ENCODE results near the gene HNF1B. TPM values are rescaled to one million over a fixed set of nuclear protein-coding genes. Genes with fewer than 3 reads are reported as not detected.

Gene HNF1B
- total RNA-seq, 1 donor from 2014 or later = not detected

- no peak for DNase-seq (ENCODE audit: low spot score)
Measured at GRCh38 chr17:37761961-37762360, 17.1 kb upstream of the HNF1B start.

- DNase-seq (ENCODE audit: low spot score) = no peak
Measured at GRCh38 chr17:37761059-37761458, 16.2 kb upstream of the HNF1B start.

DNA sequence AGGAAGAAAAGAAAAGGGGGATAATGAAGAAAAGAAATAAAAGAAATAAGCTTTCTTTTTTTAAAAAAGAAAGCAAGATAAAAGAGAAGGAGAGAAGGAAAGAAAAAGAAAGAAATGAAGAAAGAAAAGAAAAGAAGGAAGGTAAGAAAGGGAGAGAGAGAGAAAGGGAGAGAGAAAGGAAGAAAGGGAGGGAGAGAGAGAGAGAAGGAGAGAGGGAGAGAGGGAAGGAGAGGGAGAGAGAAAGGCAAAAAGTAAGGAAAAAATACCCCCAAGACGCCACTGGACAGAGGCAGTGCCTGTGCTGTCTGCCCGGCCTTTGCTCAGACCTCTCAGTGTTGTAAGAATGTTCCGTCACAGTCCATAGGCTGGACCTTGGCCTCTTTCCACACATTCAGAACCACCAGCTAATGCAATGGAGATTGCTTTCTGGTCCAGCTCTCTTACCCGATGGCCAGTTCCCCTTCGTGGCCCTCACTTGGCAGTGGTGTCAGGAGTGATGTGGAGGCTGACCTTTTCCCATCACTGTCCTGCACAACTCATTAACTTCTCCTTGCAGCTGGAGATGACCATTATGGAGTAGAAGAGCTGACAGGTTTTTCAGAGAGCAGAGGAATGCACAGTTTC lies 14.3 kb upstream of the HNF1B start:
- DNase-seq (ENCODE audit: low spot score) = no peak

DNA sequence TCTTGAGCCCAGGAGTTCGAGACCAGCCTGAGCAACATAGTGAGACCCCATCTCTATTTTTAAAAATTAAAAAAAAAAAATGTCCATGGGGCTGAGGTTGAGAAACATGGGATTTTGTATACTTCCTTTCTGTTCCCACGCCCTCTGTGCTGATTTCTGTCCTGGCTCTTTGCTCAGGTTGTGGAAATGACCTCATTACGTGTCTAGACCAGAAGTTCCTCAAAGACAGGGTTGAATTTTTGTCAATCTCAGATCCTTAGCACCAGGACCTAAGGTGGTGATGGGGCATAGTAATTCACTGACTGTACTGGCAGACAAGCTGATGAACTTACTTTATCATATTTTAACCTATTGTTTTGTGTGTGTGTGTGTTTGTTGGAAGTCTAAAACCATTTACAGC lies 11.2 kb upstream of the HNF1B start:
- no peak for DNase-seq (ENCODE audit: low spot score)

- DNase-seq (ENCODE audit: low spot score) = no peak
Measured at GRCh38 chr17:37755455-37755854, 10.6 kb upstream of the HNF1B start.

GRCh38 chr17:37754363-37754762 lies 9.5 kb upstream of the HNF1B start:
- no peak for DNase-seq (ENCODE audit: low spot score)

DNA sequence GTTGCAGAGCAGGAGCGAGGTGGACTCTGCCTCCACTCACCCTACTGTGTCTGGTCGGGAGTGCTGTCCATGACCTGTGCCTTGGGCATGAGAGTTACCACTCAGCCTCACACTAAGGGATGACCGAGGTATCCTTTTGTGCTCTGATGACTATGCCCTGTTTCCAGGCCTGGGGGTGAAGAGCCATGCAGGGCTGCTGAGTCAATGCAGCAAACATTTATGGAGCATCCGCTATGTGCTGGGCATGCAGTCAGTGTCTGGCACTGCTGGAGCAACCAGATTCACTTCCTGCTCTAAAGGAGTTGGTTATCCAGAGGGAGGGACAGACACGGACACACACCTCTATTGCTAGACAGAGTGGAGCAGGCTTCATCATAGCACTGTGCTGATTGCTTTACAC lies 7.6 kb upstream of the HNF1B start:
- DNase-seq (ENCODE audit: low spot score) = peak; percentile 47

DNA sequence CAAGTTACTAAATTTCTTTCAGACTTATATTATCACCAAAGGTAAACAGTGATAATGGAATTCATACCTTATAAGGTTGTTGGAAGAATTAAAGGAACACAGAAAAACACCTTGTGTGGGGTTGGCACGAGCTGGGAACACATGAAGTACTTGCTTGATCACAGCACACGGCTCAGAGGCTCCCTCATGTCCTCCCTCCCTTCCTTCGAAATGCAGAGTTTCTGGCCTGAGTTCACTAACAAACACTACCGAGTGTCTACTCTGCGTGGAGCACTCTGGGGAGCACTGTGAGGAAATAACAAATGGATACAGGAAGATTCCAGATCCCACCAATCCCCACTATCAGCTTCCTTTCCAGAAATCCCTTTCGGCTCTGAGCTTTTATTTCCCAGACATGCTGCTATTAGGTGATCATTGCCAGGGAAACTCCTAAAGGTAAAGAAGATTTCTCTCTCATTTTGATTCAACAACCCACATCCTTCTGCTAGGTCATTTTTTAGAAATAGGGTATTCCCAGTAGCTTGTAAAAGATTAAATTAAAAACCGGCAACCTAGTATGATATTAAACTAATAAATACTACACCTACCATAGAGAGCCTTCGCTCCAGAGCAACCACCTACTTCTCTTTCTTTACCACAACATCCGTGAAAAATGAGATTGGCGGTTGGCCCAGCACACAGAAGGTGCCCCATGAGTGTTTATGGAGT lies 6.1 kb upstream of the HNF1B start:
- peak; percentile 16 for DNase-seq (ENCODE audit: low spot score)

- DNase-seq (ENCODE audit: low spot score) = no peak
Measured at GRCh38 chr17:37750292-37750691, 5.4 kb upstream of the HNF1B start.

- peak; percentile 0 for DNase-seq (ENCODE audit: low spot score)
Measured at GRCh38 chr17:37747222-37747621, 2.4 kb upstream of the HNF1B start.

GRCh38 chr17:37746617-37747016 lies 1.8 kb upstream of the HNF1B start:
- peak; percentile 16 for DNase-seq (ENCODE audit: low spot score)

DNA sequence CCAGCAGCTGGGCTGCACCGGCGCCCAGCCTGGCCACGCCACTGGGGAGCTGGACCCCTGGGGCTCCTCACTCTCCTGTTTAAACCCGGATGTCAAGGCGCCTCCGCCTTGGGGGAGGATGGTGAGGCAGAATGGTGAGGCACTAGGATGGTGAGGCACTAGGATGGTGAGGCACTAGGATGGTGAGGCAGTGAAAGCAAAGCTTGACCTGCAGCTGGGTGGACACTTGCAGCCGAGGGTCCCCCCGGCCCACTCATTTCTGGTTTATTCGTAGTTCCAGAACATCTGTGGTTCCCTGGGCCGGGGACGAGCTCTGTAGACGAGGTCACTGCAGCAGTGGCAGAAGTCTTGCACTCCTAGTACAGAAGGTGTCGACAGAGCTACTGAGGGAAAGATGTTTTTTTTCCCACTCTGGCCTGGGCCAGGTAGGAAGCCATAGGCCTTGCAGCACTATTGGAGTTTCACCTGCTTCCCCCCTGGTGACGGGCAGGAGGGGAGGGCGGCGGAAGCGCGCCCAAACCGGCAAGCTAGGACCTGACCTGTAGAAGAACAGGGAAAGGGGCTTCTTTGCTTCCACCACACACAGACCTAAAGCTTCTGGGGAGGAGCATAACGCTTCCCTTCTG lies 1.1 kb upstream of the HNF1B start:
- peak; percentile 77 for DNase-seq (ENCODE audit: low spot score)

DNA sequence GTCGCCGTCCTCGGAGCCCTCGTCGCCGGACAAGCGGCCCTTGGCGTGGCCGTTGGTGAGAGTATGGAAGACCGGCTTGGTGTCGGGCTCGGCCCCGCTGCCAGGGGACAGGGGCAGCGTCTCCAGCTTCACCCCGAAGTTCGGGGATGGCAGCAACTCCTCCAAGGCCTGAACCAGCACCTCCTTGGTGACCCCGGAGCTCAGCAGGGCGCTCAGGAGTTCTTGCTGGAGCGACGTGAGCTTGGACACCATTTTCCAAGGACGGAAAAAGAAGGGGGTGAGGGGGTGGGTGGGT lies 279 bp downstream of the HNF1B start:
- no peak for DNase-seq (ENCODE audit: low spot score)

- peak; percentile 87 for DNase-seq (ENCODE audit: low spot score)
Measured at GRCh38 chr17:37743875-37744632, 805 bp downstream of the HNF1B start.

GRCh38 chr17:37743612-37743874 lies 1.3 kb downstream of the HNF1B start:
- no peak for DNase-seq (ENCODE audit: low spot score)

DNA sequence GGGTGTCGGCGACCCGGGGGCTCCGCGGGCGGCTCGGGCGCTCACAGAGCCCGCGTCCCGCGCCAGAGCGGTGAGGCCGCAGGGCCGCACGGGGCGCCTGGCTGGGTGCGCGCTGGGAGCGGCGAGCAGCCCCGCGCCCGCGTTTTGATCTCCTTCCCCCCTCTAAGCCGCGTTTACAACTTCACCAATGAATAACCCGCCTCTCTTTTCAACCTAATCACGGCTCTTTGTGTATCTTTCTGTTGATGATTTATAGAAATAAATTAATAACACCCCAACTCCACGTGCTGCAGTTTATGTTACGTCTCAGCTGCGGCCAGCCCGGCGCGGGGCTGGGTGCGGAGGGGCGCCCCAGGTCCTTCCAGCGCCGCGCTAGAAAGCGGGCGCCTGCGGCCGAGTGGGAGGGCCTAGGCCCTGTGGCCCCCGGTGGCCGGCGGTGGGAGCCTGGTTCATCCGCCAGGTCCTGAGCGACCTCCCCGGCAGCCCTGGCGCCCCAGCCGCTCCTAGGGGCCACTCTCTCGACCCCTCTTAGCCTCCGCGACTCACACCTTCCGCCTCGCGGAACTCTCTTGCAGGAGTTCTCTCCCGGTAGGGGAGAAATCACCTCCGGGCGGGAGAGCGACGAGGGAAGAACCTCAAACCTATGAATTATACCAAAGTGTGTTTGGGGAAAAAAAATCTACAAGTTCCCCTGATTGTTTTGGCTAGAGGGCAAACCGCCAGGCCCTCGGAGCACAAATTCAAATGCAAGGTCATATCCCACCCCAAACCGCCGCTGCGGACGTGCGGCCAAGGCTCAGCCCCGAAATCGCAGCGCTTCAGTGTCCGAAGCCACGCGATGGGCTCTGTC lies 1.9 kb downstream of the HNF1B start:
- no peak for DNase-seq (ENCODE audit: low spot score)

DNA sequence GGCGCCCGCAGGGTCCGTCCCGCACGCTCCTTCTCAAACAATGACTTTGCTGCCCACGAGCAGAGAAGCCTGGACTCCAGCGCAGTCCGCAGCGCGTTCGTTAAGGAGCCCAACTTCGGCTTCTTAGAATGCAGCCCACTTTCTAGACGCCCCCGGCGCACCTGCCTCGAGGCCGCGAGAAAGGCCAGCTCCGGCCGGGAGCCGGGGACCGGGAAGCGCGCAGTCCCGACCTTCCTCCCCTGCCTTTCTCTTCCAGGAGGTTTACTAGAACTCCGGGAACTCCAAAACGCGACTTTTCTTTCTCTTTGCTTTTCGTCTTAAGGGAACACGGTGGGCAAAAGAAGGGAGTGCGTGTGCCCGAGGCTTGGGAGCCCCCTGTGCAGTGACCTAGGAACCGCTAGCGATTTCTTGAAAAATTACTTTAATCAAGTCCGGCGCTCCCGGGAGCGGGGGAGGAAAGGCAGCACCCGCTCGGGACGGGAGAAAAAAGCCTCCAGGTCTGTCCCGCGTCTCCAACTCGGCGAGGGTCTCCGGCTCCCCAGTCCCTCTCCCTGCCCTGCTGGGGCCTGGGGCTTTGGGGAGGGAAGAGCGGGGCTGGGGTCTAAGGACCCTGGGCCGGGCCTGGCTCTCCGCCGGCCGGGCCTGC lies 2.6 kb downstream of the HNF1B start:
- DNase-seq (ENCODE audit: low spot score) = no peak

GRCh38 chr17:37741341-37742115 lies 3.3 kb downstream of the HNF1B start:
- no peak for DNase-seq (ENCODE audit: low spot score)

- DNase-seq (ENCODE audit: low spot score) = no peak
Measured at GRCh38 chr17:37740915-37741314, 3.9 kb downstream of the HNF1B start.

DNA sequence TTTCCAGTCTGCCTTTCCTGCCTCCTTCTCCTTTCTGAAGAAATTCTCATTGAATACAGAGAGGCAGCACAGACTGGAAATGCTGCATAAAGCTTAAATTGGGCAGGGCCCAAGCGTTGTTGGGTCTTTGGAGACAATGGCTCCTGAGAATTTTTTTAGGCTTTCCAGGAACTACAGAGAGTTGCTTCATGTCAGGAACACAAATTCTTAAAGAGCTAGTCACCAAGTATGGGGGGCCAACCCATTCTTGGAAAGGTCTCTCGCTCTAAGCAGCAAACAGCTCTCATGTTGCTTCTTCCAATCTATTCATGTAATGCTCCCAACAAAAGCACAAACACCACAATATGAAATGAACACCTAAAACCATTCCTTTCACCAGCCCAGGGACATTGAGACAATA lies 6.9 kb downstream of the HNF1B start:
- no peak for DNase-seq (ENCODE audit: low spot score)
